ENCODE measurements around the gene VSTM2B. TPM values are rescaled to one million over a fixed set of nuclear protein-coding genes. Genes with fewer than 3 reads are reported as not detected.

Gene VSTM2B
- total RNA-seq, 1 donor from 2014 or later, result not detected

- Mint-ChIP-seq H3K4me3 (ENCODE audit: unreplicated experiment) (no peak overlapping the region), H3K9me3 (ENCODE audit: low read depth) (no peaks in the 10 kb centered on the region), H3K36me3 (ENCODE audit: low read depth) (no peaks in the 10 kb centered on the region), H3K27me3 (ENCODE audit: low read depth) (peaks cover 14% of the 10 kb centered on the region), H3K27ac (ENCODE audit: unreplicated experiment) (no peak overlapping the region), H3K4me1 (ENCODE audit: low read depth) (no peaks in the 10 kb centered on the region)
- DNase-seq (ENCODE audit: low spot score), result peak; percentile 53
- TF ChIP-seq, protein P1, sequence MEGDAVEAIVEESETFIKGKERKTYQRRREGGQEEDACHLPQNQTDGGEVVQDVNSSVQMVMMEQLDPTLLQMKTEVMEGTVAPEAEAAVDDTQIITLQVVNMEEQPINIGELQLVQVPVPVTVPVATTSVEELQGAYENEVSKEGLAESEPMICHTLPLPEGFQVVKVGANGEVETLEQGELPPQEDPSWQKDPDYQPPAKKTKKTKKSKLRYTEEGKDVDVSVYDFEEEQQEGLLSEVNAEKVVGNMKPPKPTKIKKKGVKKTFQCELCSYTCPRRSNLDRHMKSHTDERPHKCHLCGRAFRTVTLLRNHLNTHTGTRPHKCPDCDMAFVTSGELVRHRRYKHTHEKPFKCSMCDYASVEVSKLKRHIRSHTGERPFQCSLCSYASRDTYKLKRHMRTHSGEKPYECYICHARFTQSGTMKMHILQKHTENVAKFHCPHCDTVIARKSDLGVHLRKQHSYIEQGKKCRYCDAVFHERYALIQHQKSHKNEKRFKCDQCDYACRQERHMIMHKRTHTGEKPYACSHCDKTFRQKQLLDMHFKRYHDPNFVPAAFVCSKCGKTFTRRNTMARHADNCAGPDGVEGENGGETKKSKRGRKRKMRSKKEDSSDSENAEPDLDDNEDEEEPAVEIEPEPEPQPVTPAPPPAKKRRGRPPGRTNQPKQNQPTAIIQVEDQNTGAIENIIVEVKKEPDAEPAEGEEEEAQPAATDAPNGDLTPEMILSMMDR (IDR thresholded peaks at IDR 0.05), result no peak
These were observed 19.2 kb upstream of the VSTM2B start for GRCh38 chr19:29506619-29506911.

- DNase-seq (ENCODE audit: low spot score), result peak; percentile 82
- Mint-ChIP-seq H3K27ac (ENCODE audit: unreplicated experiment) (no peak overlapping the region), H3K4me3 (ENCODE audit: unreplicated experiment) (no peak overlapping the region), H3K27me3 (ENCODE audit: low read depth) (peaks cover 14% of the 10 kb centered on the region), H3K9me3 (ENCODE audit: low read depth) (no peaks in the 10 kb centered on the region), H3K4me1 (ENCODE audit: low read depth) (no peaks in the 10 kb centered on the region), H3K36me3 (ENCODE audit: low read depth) (no peaks in the 10 kb centered on the region)
- TF ChIP-seq, protein P1 (IDR thresholded peaks at IDR 0.05), result no peak
These were observed 18.5 kb upstream of the VSTM2B start for GRCh38 chr19:29507081-29507860.

GRCh38 chr19:29508181-29508580 lies 17.6 kb upstream of the VSTM2B start:
- no peaks in the 10 kb centered on the region for H3K4me1 Mint-ChIP-seq (ENCODE audit: low read depth)
- H3K27me3 Mint-ChIP-seq (ENCODE audit: low read depth), result peaks cover 13% of the 10 kb centered on the region
- TF ChIP-seq, protein P1 (IDR thresholded peaks at IDR 0.05), result no peak
- no peak for DNase-seq (ENCODE audit: low spot score)
- H3K27ac Mint-ChIP-seq (ENCODE audit: unreplicated experiment), result no peak overlapping the region
- H3K9me3 Mint-ChIP-seq (ENCODE audit: low read depth), result no peaks in the 10 kb centered on the region
- H3K4me3 Mint-ChIP-seq (ENCODE audit: unreplicated experiment), result no peak overlapping the region
- no peaks in the 10 kb centered on the region for H3K36me3 Mint-ChIP-seq (ENCODE audit: low read depth)

DNA sequence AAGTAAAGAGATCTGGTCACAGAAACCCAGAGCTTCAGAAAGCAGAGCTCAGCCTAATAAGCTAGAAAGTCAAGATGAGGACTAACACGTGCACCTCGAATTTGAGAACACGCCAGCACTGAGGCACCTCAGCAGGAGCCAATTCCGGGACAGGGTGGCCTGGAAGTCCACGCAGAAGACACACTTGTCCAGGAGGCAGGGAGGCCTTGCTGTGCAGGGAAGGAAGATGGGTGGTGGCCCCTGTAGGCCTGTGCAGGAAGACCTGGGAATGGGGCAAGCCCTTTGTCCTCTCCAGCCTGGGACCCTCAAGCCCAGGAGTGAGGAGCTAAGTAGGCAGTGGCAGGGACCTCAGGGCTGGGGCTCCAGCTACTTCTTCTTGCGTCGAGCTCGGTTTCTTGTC lies 16.3 kb upstream of the VSTM2B start:
- Mint-ChIP-seq H3K4me3 (ENCODE audit: unreplicated experiment) (no peak overlapping the region), H3K4me1 (ENCODE audit: low read depth) (no peaks in the 10 kb centered on the region), H3K27me3 (ENCODE audit: low read depth) (peaks cover 9% of the 10 kb centered on the region), H3K27ac (ENCODE audit: unreplicated experiment) (no peak overlapping the region), H3K9me3 (ENCODE audit: low read depth) (no peaks in the 10 kb centered on the region), H3K36me3 (ENCODE audit: low read depth) (no peaks in the 10 kb centered on the region)
- DNase-seq (ENCODE audit: low spot score), result no peak
- TF ChIP-seq, protein P1 (IDR thresholded peaks at IDR 0.05), result no peak

GRCh38 chr19:29510701-29511265 lies 15.0 kb upstream of the VSTM2B start:
- Mint-ChIP-seq H3K36me3 (ENCODE audit: low read depth) (no peaks in the 10 kb centered on the region), H3K27me3 (ENCODE audit: low read depth) (peaks cover 9% of the 10 kb centered on the region)

More at GRCh38 chr19:29510701-29511265, 15.0 kb upstream of the VSTM2B start:
- TF ChIP-seq, protein P1 (IDR thresholded peaks at IDR 0.05), result no peak
- no peak overlapping the region for H3K4me3 Mint-ChIP-seq (ENCODE audit: unreplicated experiment)
- no peak overlapping the region for H3K27ac Mint-ChIP-seq (ENCODE audit: unreplicated experiment)
- DNase-seq (ENCODE audit: low spot score), result peak; percentile 61
- no peaks in the 10 kb centered on the region for H3K9me3 Mint-ChIP-seq (ENCODE audit: low read depth)
- H3K4me1 Mint-ChIP-seq (ENCODE audit: low read depth), result no peaks in the 10 kb centered on the region

All from chondrocyte (in vitro differentiated cells).